Mesenchymal stem cell (in vitro differentiated cells and primary cell): Measurements from ENCODE around the gene DHRS4L2.
"Not testable (repeated sequence)": the region's sequence is repeated elsewhere in the genome, so short reads cannot be mapped to it uniquely, and the experiment has no call there.

ENCODE experiments used
- DNase-seq: peaks from one replicate; pipeline ENCODE4 v3.0.0-alpha.2; 2013
- H2AFZ ChIP-seq: one replicate; pipeline ENCODE4 v1.6.1; 2013; ENCODE audit warnings: low read depth, mild to moderate bottlenecking, control low read depth, inconsistent platforms, low read length, moderate library complexity
- H2AK5ac ChIP-seq: 2 replicates; pipeline ENCODE4 v1.6.1; 2013; ENCODE audit warnings: low read length, moderate library complexity, mild to moderate bottlenecking, inconsistent platforms; ENCODE audit not compliant: severe bottlenecking
- H2BK120ac ChIP-seq: one replicate; pipeline ENCODE4 v1.6.1; 2013; ENCODE audit warnings: low read depth, mild to moderate bottlenecking, inconsistent platforms, low read length, moderate library complexity
- H2BK12ac ChIP-seq, 2 experiments: one replicate each; pipeline ENCODE4 v1.6.1; 2013; ENCODE audit warnings: inconsistent platforms in 2 of 2, low read length in 2 of 2, mild to moderate bottlenecking in 2 of 2, moderate library complexity in 2 of 2, control low read depth in 1 of 2
- H2BK15ac ChIP-seq: one replicate; pipeline ENCODE4 v1.6.1; 2013; ENCODE audit warnings: mild to moderate bottlenecking, low read depth, inconsistent platforms; ENCODE audit not compliant: poor library complexity, severe bottlenecking
- H2BK5ac ChIP-seq: 2 replicates; pipeline ENCODE4 v1.6.1; 2013; ENCODE audit warnings: low read depth, mild to moderate bottlenecking, low read length, control low read depth, inconsistent platforms; ENCODE audit not compliant: poor library complexity, severe bottlenecking
- H3K14ac ChIP-seq, 2 experiments: one replicate each; pipeline ENCODE4 v1.6.1; 2013; ENCODE audit warnings: inconsistent platforms in 2 of 2, low read length in 2 of 2, control low read depth in 1 of 2, mild to moderate bottlenecking in 1 of 2, moderate library complexity in 1 of 2
- H3K18ac ChIP-seq, 2 experiments: one replicate each; pipeline ENCODE4 v1.6.1; 2013; ENCODE audit warnings: inconsistent platforms in 2 of 2, low read length in 2 of 2, control low read depth in 1 of 2, low read depth in 1 of 2, mild to moderate bottlenecking in 1 of 2
- H3K23ac ChIP-seq, 2 experiments: one replicate each; pipeline ENCODE4 v1.6.1; 2013; ENCODE audit warnings: inconsistent platforms in 2 of 2, low read length in 2 of 2, mild to moderate bottlenecking in 2 of 2, moderate library complexity in 2 of 2, control low read depth in 1 of 2
- H3K27ac ChIP-seq: 2 replicates; pipeline ENCODE4 v1.5.1; 2013; ENCODE audit warnings: mild to moderate bottlenecking, moderate library complexity, low read length, control low read depth, inconsistent platforms; ENCODE audit not compliant: poor library complexity, severe bottlenecking
- H3K27me3 ChIP-seq, 2 experiments: 2 replicates each; pipeline versions ENCODE4 v1.6.1 to v1.7.0; 2013; ENCODE audit warnings: low read length in 2 of 2, mild to moderate bottlenecking in 2 of 2, moderate library complexity in 2 of 2, control low read depth in 1 of 2, inconsistent platforms in 1 of 2; ENCODE audit not compliant: control insufficient read depth in 1 of 2, insufficient read depth in 1 of 2
- H3K36me3 ChIP-seq, 2 experiments: 2 replicates each; pipeline versions ENCODE4 v1.6.1 to v1.7.0; 2013; ENCODE audit warnings: low read length in 2 of 2, control low read depth in 1 of 2, inconsistent platforms in 1 of 2, low read depth in 1 of 2, mild to moderate bottlenecking in 1 of 2; ENCODE audit not compliant: insufficient read depth in 2 of 2, control insufficient read depth in 1 of 2
- H3K4ac ChIP-seq, 2 experiments: one replicate each; pipeline ENCODE4 v1.6.1; 2013; ENCODE audit warnings: inconsistent platforms in 2 of 2, low read length in 2 of 2, mild to moderate bottlenecking in 2 of 2, moderate library complexity in 2 of 2, control low read depth in 1 of 2, low read depth in 1 of 2
- H3K4me1 ChIP-seq: 2 replicates; pipeline ENCODE4 v1.6.1; 2013; ENCODE audit warnings: low read depth, low read length, control low read depth; ENCODE audit not compliant: control insufficient read depth, insufficient read depth
- H3K4me2 ChIP-seq: 2 replicates; pipeline ENCODE4 v1.6.1; 2013; ENCODE audit warnings: low read length, mild to moderate bottlenecking, inconsistent platforms; ENCODE audit not compliant: poor library complexity, severe bottlenecking
- H3K4me3 ChIP-seq, 2 experiments: 2 replicates each; pipeline versions ENCODE4 v1.5.1 to v1.7.0; 2013; ENCODE audit warnings: low read length in 2 of 2, mild to moderate bottlenecking in 2 of 2, control low read depth in 1 of 2, low read depth in 1 of 2; ENCODE audit not compliant: insufficient read depth in 1 of 2
- H3K79me1 ChIP-seq: replicated peaks from 2 replicates; pipeline ENCODE4 v1.6.1; 2013; ENCODE audit warnings: mild to moderate bottlenecking, control low read depth, low read length, inconsistent platforms; ENCODE audit not compliant: poor library complexity, severe bottlenecking
- H3K9ac ChIP-seq: 2 replicates; pipeline ENCODE4 v1.7.0; 2013; ENCODE audit warnings: mild to moderate bottlenecking, low read length, moderate library complexity
- H3K9me3 ChIP-seq: 2 replicates; pipeline ENCODE4 v1.7.0; 2013; ENCODE audit warnings: mild to moderate bottlenecking, low read length; ENCODE audit not compliant: control insufficient read depth
- H4K8ac ChIP-seq: one replicate; pipeline ENCODE4 v1.6.1; 2013; ENCODE audit warnings: inconsistent platforms, mild to moderate bottlenecking, low read length, moderate library complexity
- H4K91ac ChIP-seq: one replicate; pipeline ENCODE4 v1.6.1; 2013; ENCODE audit warnings: mild to moderate bottlenecking, low read length, inconsistent platforms
- WGBS: methylation state at CpG from one replicate; pipeline ENCODE4 v1.1.7; 2013; ENCODE audit warnings: mixed read lengths; 5-methylcytosine and 5-hydroxymethylcytosine counted together

DHRS4L2 gene

DNA sequence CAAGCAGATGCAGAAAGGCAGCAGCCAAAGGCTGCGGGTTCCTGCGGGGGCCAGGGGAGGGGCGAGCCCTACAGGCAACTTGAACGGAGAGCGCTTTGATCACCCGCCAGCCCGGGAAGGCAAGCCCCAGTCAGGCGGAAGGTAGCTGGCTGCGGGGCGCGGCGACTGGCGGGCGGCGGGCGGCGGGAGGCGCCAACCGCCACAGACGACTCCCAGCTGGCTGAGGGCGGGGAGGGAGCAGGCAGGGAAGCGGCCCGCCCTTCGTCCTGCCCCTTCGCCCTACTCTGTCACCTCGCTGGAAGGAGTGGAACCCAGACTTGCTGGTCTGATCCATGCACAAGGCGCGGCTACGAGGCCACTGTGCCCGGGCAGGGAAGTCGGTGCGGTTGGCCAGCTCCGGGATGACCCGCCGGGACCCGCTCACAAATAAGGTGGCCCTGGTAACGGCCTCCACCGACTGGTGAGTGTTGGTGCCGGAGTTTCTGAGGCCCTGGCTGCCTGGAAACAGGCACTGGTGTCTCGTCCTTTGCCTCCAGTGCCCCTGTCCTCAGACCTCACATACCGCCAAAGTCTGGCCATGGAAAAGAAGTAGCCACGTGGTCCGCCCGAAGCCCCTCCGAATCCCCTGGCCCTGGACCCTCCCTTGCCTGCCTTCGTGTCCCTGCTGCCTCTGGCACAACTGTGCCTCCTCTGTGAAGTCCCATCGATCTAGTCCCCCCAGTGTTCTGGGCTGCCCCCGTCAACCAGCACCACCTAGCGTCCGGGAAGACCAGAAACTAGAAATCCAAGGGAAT, 47.6 kb downstream of the DHRS4L2 start:
- under 1% methylated on average over 50 of the region's 50 CpGs for WGBS
- DNase-seq = peak; percentile 78
- no peak overlapping the region for H2AK5ac ChIP-seq

DNA sequence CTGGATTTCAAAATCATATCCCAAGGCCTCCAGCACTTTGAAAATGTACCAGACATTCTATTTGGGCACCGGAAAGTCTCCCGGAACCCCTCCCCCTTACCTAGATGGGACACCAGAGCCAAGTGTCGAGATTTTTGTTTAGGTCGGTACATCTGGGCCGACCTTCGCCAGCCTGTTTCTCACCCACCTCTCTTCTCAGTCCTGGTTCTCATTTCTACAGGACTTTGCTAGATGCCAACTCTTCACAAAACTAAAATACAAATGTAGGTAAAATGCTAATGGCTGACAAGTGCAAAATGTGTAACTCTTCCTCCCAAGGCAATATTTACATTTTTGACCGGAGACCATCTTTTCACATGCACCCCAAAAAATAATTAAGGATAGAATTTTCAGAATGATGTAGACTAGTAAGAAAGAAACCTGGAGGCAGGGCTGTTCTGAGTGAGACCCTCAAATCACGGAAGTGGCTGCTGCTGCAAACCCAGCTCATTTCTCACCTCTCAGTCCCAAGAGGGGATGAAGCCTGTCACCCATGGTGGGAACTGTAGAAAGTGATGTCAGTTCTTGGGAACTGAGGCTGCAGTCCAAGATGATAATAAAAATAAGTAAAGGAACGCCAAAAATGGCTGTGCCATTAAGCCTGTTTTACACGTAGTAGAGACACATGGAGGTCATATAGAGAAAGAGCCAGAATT, 48.4 kb downstream of the DHRS4L2 start:
- not testable (repeated sequence) for H3K18ac ChIP-seq, H2BK5ac ChIP-seq, H3K4me1 ChIP-seq, H2BK12ac ChIP-seq, H4K91ac ChIP-seq, H3K79me1 ChIP-seq, H3K36me3 ChIP-seq, H2AK5ac ChIP-seq, DNase-seq, H3K23ac ChIP-seq, H3K9me3 ChIP-seq, H4K8ac ChIP-seq, H3K27ac ChIP-seq, H2BK15ac ChIP-seq, H2BK120ac ChIP-seq, H3K27me3 ChIP-seq, H3K4me2 ChIP-seq, H3K4ac ChIP-seq, H3K14ac ChIP-seq, H2AFZ ChIP-seq
- 48% methylated on average over 7 of the region's 10 CpGs for WGBS
- Histone ChIP-seq H3K9ac (peak overlapping the region; percentile 90), H3K4me3 (peak overlapping the region in 1 of 2 experiments; percentile 89)

More for the DNA sequence above, 47.6 kb downstream of the DHRS4L2 start:
- Histone ChIP-seq H3K4me2 (peak overlapping the region; percentile 80), H3K9me3 (peaks cover 2% of the 10 kb centered on the region), H3K27ac (peak overlapping the region; percentile 22), H3K79me1 (no peaks in the 10 kb centered on the region), H2BK15ac (no peak overlapping the region), H3K27me3 (no peaks in the 10 kb centered on the region), H3K4me1 (no peaks in the 10 kb centered on the region), H3K36me3 (no peaks in the 10 kb centered on the region), H4K8ac (peak overlapping the region; percentile 29), H2AFZ (peak overlapping the region; percentile 94), H3K4ac (peak overlapping the region in 1 of 2 experiments; percentile 86), H3K18ac (peak overlapping the region; percentile 77 to 88), H4K91ac (peak overlapping the region; percentile 66), H3K23ac (peak overlapping the region in 1 of 2 experiments; percentile 40), H3K4me3 (peak overlapping the region; percentile 77 to 89), H3K14ac (peak overlapping the region in 1 of 2 experiments; percentile 97), H2BK12ac (peak overlapping the region in 1 of 2 experiments; percentile 22), H2BK120ac (no peak overlapping the region), H3K9ac (peak overlapping the region; percentile 90), H2BK5ac (peak overlapping the region; percentile 57)

DNA sequence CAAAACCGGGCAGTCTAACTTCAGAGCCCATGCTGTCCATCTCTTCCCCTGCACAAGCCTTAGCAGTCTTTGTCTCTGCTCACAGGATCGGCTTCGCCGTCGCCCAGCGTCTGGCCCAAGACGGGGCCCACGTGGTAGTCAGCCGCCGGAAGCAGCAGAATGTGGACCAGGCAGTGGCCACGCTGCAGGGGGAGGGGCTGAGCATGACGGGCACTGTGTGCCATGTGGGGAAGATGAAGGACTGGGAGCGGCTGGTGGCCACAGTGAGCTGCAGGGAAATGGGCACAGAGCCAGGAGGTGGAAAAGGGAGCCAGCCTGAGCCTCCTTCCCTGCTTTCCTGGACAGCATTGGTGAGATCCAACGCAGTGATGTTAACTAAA, 48.9 kb downstream of the DHRS4L2 start:
- Histone ChIP-seq H3K4me1 (no peaks in the 10 kb centered on the region), H2BK15ac (no peak overlapping the region), H2BK5ac (no peak overlapping the region), H4K91ac (peak overlapping the region; percentile 11), H2BK12ac (no peak overlapping the region), H4K8ac (no peak overlapping the region), H3K4me2 (no peak overlapping the region), H3K4me3 (no peak overlapping the region), H3K4ac (no peak overlapping the region), H3K27me3 (peaks cover 4 to 8% of the 10 kb centered on the region in 2 experiments), H3K18ac (no peak overlapping the region), H3K79me1 (no peaks in the 10 kb centered on the region), H3K36me3 (no peaks in the 10 kb centered on the region), H3K9me3 (no peaks in the 10 kb centered on the region), H2AFZ (no peak overlapping the region), H3K23ac (no peak overlapping the region), H2BK120ac (no peak overlapping the region), H3K9ac (no peak overlapping the region), H3K27ac (no peak overlapping the region), H2AK5ac (no peak overlapping the region), H3K14ac (no peak overlapping the region)
- no peak for DNase-seq
- WGBS = 84% methylated on average over 13 of the region's 14 CpGs

GRCh38 chr14:24038686-24039085, 50.0 kb downstream of the DHRS4L2 start:
- H4K8ac ChIP-seq = no peak overlapping the region
- H3K27ac ChIP-seq = no peak overlapping the region
- no peak overlapping the region for H3K14ac ChIP-seq
- H3K18ac ChIP-seq = no peak overlapping the region
- H3K9me3 ChIP-seq = no peaks in the 10 kb centered on the region
- no peaks in the 10 kb centered on the region for H3K36me3 ChIP-seq
- no peaks in the 10 kb centered on the region for H3K79me1 ChIP-seq
- no peak overlapping the region for H2AK5ac ChIP-seq
- no peak overlapping the region for H3K23ac ChIP-seq
- peaks cover 5 to 12% of the 10 kb centered on the region in 2 experiments for H3K27me3 ChIP-seq
- WGBS = 89% methylated on average over 1 of the region's 2 CpGs
- H2AFZ ChIP-seq = no peak overlapping the region
- no peaks in the 10 kb centered on the region for H3K4me1 ChIP-seq
- no peak overlapping the region for H3K4ac ChIP-seq
- H4K91ac ChIP-seq = no peak overlapping the region
- no peak for DNase-seq
- no peak overlapping the region for H2BK120ac ChIP-seq
- H2BK5ac ChIP-seq = no peak overlapping the region
- H3K4me3 ChIP-seq = no peak overlapping the region
- no peak overlapping the region for H2BK12ac ChIP-seq
- H3K9ac ChIP-seq = no peak overlapping the region
- no peak overlapping the region for H2BK15ac ChIP-seq
- no peak overlapping the region for H3K4me2 ChIP-seq
